Measurements from ENCODE around the gene SPECC1L.

SPECC1L gene

GRCh38 chr22:24444251-24444650, 173.6 kb downstream of the SPECC1L start:
- H3K36me3 ChIP-seq (ENCODE audit: control insufficient read depth, insufficient read depth, low read length): no peaks in the 10 kb centered on the region
- no peaks in the 10 kb centered on the region for H3K9me3 ChIP-seq (ENCODE audit: control insufficient read depth, low read length)
- no peak overlapping the region for H3K4me3 ChIP-seq (ENCODE audit: low read length)
- no peaks in the 10 kb centered on the region for H3K27me3 ChIP-seq (ENCODE audit: control insufficient read depth, insufficient read depth, low read length)
- no peaks in the 10 kb centered on the region for H3K4me1 ChIP-seq (ENCODE audit: control insufficient read depth, insufficient read depth, low read length)
- no peak overlapping the region for H3K9ac ChIP-seq (ENCODE audit: low read length)

- H3K27me3 ChIP-seq (ENCODE audit: control insufficient read depth, insufficient read depth, low read length): no peaks in the 10 kb centered on the region
- no peak overlapping the region for H3K9ac ChIP-seq (ENCODE audit: low read length)
- no peaks in the 10 kb centered on the region for H3K36me3 ChIP-seq (ENCODE audit: control insufficient read depth, insufficient read depth, low read length)
- H3K4me1 ChIP-seq (ENCODE audit: control insufficient read depth, insufficient read depth, low read length): no peaks in the 10 kb centered on the region
- no peaks in the 10 kb centered on the region for H3K9me3 ChIP-seq (ENCODE audit: control insufficient read depth, low read length)
- no peak overlapping the region for H3K4me3 ChIP-seq (ENCODE audit: low read length)
These were observed 174.3 kb downstream of the SPECC1L start for GRCh38 chr22:24444729-24445466.

GRCh38 chr22:24445481-24446259, 175.0 kb downstream of the SPECC1L start:
- Histone ChIP-seq H3K9ac (ENCODE audit: low read length) (no peak overlapping the region), H3K4me3 (ENCODE audit: low read length) (no peak overlapping the region), H3K36me3 (ENCODE audit: control insufficient read depth, insufficient read depth, low read length) (no peaks in the 10 kb centered on the region), H3K27me3 (ENCODE audit: control insufficient read depth, insufficient read depth, low read length) (no peaks in the 10 kb centered on the region), H3K4me1 (ENCODE audit: control insufficient read depth, insufficient read depth, low read length) (no peaks in the 10 kb centered on the region), H3K9me3 (ENCODE audit: control insufficient read depth, low read length) (no peaks in the 10 kb centered on the region)

GRCh38 chr22:24446260-24446611, 175.6 kb downstream of the SPECC1L start:
- no peaks in the 10 kb centered on the region for H3K9me3 ChIP-seq (ENCODE audit: control insufficient read depth, low read length)
- no peak overlapping the region for H3K9ac ChIP-seq (ENCODE audit: low read length)
- H3K4me3 ChIP-seq (ENCODE audit: low read length): no peak overlapping the region
- no peaks in the 10 kb centered on the region for H3K36me3 ChIP-seq (ENCODE audit: control insufficient read depth, insufficient read depth, low read length)
- no peaks in the 10 kb centered on the region for H3K4me1 ChIP-seq (ENCODE audit: control insufficient read depth, insufficient read depth, low read length)
- H3K27me3 ChIP-seq (ENCODE audit: control insufficient read depth, insufficient read depth, low read length): no peaks in the 10 kb centered on the region

GRCh38 chr22:24450610-24451009, 180.0 kb downstream of the SPECC1L start:
- Histone ChIP-seq H3K9me3 (ENCODE audit: control insufficient read depth, low read length) (no peaks in the 10 kb centered on the region), H3K36me3 (ENCODE audit: control insufficient read depth, insufficient read depth, low read length) (no peaks in the 10 kb centered on the region), H3K9ac (ENCODE audit: low read length) (no peak overlapping the region), H3K4me3 (ENCODE audit: low read length) (no peak overlapping the region), H3K4me1 (ENCODE audit: control insufficient read depth, insufficient read depth, low read length) (no peaks in the 10 kb centered on the region), H3K27me3 (ENCODE audit: control insufficient read depth, insufficient read depth, low read length) (no peaks in the 10 kb centered on the region)

GRCh38 chr22:24451162-24451561, 180.5 kb downstream of the SPECC1L start:
- Histone ChIP-seq H3K9me3 (ENCODE audit: control insufficient read depth, low read length) (no peaks in the 10 kb centered on the region), H3K4me1 (ENCODE audit: control insufficient read depth, insufficient read depth, low read length) (no peaks in the 10 kb centered on the region), H3K9ac (ENCODE audit: low read length) (no peak overlapping the region)

GRCh38 chr22:24453853-24454252, 183.2 kb downstream of the SPECC1L start:
- Histone ChIP-seq H3K27me3 (ENCODE audit: control insufficient read depth, insufficient read depth, low read length) (no peaks in the 10 kb centered on the region), H3K36me3 (ENCODE audit: control insufficient read depth, insufficient read depth, low read length) (no peaks in the 10 kb centered on the region), H3K4me3 (ENCODE audit: low read length) (no peak overlapping the region), H3K4me1 (ENCODE audit: control insufficient read depth, insufficient read depth, low read length) (no peaks in the 10 kb centered on the region), H3K9me3 (ENCODE audit: control insufficient read depth, low read length) (no peaks in the 10 kb centered on the region), H3K9ac (ENCODE audit: low read length) (no peak overlapping the region)

More at GRCh38 chr22:24451162-24451561, 180.5 kb downstream of the SPECC1L start:
- no peaks in the 10 kb centered on the region for H3K27me3 ChIP-seq (ENCODE audit: control insufficient read depth, insufficient read depth, low read length)
- H3K4me3 ChIP-seq (ENCODE audit: low read length): no peak overlapping the region
- no peaks in the 10 kb centered on the region for H3K36me3 ChIP-seq (ENCODE audit: control insufficient read depth, insufficient read depth, low read length)

- H3K9ac ChIP-seq (ENCODE audit: low read length): no peak overlapping the region
- no peak overlapping the region for H3K4me3 ChIP-seq (ENCODE audit: low read length)
- no peaks in the 10 kb centered on the region for H3K27me3 ChIP-seq (ENCODE audit: control insufficient read depth, insufficient read depth, low read length)
- H3K9me3 ChIP-seq (ENCODE audit: control insufficient read depth, low read length): no peaks in the 10 kb centered on the region
- H3K36me3 ChIP-seq (ENCODE audit: control insufficient read depth, insufficient read depth, low read length): no peaks in the 10 kb centered on the region
- no peaks in the 10 kb centered on the region for H3K4me1 ChIP-seq (ENCODE audit: control insufficient read depth, insufficient read depth, low read length)
These were observed 184.4 kb downstream of the SPECC1L start for GRCh38 chr22:24455039-24455438.

GRCh38 chr22:24455751-24456426, 185.3 kb downstream of the SPECC1L start:
- no peak overlapping the region for H3K9ac ChIP-seq (ENCODE audit: low read length)
- no peaks in the 10 kb centered on the region for H3K4me1 ChIP-seq (ENCODE audit: control insufficient read depth, insufficient read depth, low read length)
- no peaks in the 10 kb centered on the region for H3K36me3 ChIP-seq (ENCODE audit: control insufficient read depth, insufficient read depth, low read length)

GRCh38 chr22:24457894-24458420, 187.3 kb downstream of the SPECC1L start:
- no peaks in the 10 kb centered on the region for H3K36me3 ChIP-seq (ENCODE audit: control insufficient read depth, insufficient read depth, low read length)
- no peak overlapping the region for H3K9ac ChIP-seq (ENCODE audit: low read length)
- H3K9me3 ChIP-seq (ENCODE audit: control insufficient read depth, low read length): no peaks in the 10 kb centered on the region
- no peaks in the 10 kb centered on the region for H3K27me3 ChIP-seq (ENCODE audit: control insufficient read depth, insufficient read depth, low read length)
- H3K4me1 ChIP-seq (ENCODE audit: control insufficient read depth, insufficient read depth, low read length): no peaks in the 10 kb centered on the region
- H3K4me3 ChIP-seq (ENCODE audit: low read length): no peak overlapping the region

More at GRCh38 chr22:24455751-24456426, 185.3 kb downstream of the SPECC1L start:
- Histone ChIP-seq H3K27me3 (ENCODE audit: control insufficient read depth, insufficient read depth, low read length) (no peaks in the 10 kb centered on the region), H3K9me3 (ENCODE audit: control insufficient read depth, low read length) (no peaks in the 10 kb centered on the region), H3K4me3 (ENCODE audit: low read length) (no peak overlapping the region)

GRCh38 chr22:24459911-24460310, 189.3 kb downstream of the SPECC1L start:
- no peaks in the 10 kb centered on the region for H3K27me3 ChIP-seq (ENCODE audit: control insufficient read depth, insufficient read depth, low read length)
- H3K36me3 ChIP-seq (ENCODE audit: control insufficient read depth, insufficient read depth, low read length): no peaks in the 10 kb centered on the region
- no peaks in the 10 kb centered on the region for H3K4me1 ChIP-seq (ENCODE audit: control insufficient read depth, insufficient read depth, low read length)
- H3K4me3 ChIP-seq (ENCODE audit: low read length): no peak overlapping the region
- H3K9ac ChIP-seq (ENCODE audit: low read length): no peak overlapping the region
- no peaks in the 10 kb centered on the region for H3K9me3 ChIP-seq (ENCODE audit: control insufficient read depth, low read length)
